Measurements from ENCODE around the gene SCNN1G. TPM values are rescaled to one million over a fixed set of nuclear protein-coding genes. Genes with fewer than 3 reads are reported as not detected.

The SCNN1G gene
- total and polyA plus RNA-seq, 2 of the 4 experiments (the other 2 are of a cell fraction): not detected

GRCh38 chr16:23209606-23210005 lies 27.1 kb downstream of the SCNN1G start:
- Histone ChIP-seq H3K27ac (ENCODE audit: insufficient read depth, low read length) (no peak overlapping the region), H2AFZ (replicated peaks; ENCODE audit: low read length, poor library complexity) (no peak overlapping the region), H2AK9ac (replicated peaks; ENCODE audit: low read depth, low read length, poor library complexity) (no peak overlapping the region), H4K20me1 (ENCODE audit: insufficient read depth, low read length) (no peaks in the 10 kb centered on the region), H3K36me3 (ENCODE audit: control insufficient read depth, insufficient read depth, low read length) (no peaks in the 10 kb centered on the region), H3K18ac (ENCODE audit: low read depth, low read length) (no peak overlapping the region), H2AK5ac (ENCODE audit: low read depth, low read length) (no peak overlapping the region), H3K9me3 (ENCODE audit: control insufficient read depth, insufficient read depth, low read length) (no peaks in the 10 kb centered on the region), H2BK20ac (ENCODE audit: low read depth, low read length) (no peak overlapping the region), H3K4me1 (ENCODE audit: control insufficient read depth, insufficient read depth, low read length) (no peaks in the 10 kb centered on the region), H3K27me3 (ENCODE audit: control insufficient read depth, insufficient read depth, low read length) (no peaks in the 10 kb centered on the region), H3K79me1 (ENCODE audit: low read depth in 1 of 2, low read length in 2 of 2) (no peaks in the 10 kb centered on the region), H4K91ac (ENCODE audit: insufficient read depth, low read depth, low read length) (no peak overlapping the region), H3K4ac (ENCODE audit: low read depth, low read length) (no peak overlapping the region), H3K4me3 (ENCODE audit: insufficient read depth, low read depth, low read length) (no peak overlapping the region), H2BK120ac (ENCODE audit: low read depth, low read length) (no peak overlapping the region), H4K5ac (ENCODE audit: low read depth, low read length) (no peak overlapping the region), H3K14ac (replicated peaks; ENCODE audit: low read depth, low read length) (no peak overlapping the region), H3K23ac (ENCODE audit: low read depth, low read length) (no peak overlapping the region), H4K8ac (ENCODE audit: low read depth in 2 of 2, low read length in 2 of 2) (no peak overlapping the region), H3K56ac (ENCODE audit: extremely low read depth, insufficient read depth, low read length) (no peak overlapping the region), H3K4me2 (ENCODE audit: low read depth, low read length) (no peak overlapping the region), H2BK15ac (ENCODE audit: low read depth, low read length) (no peak overlapping the region), H3K9ac (ENCODE audit: low read depth, low read length) (no peak overlapping the region), H2BK5ac (ENCODE audit: low read depth, low read length, poor library complexity, severe bottlenecking) (no peak overlapping the region), H3K9me1 (ENCODE audit: insufficient read depth, low read length) (no peaks in the 10 kb centered on the region)
- BruUV-seq (replicated peaks): no TSS peak
- dilution Hi-C loops (cut with HindIII; ENCODE audit: low sequenced_read_pairs, unreplicated experiment) (no loop called here), in situ Hi-C loops (cut with MboI; ENCODE audit: low sequenced_read_pairs) (no loop called here), intact Hi-C loops (cut with micrococcal nuclease) (no loop called here)
- DNase-seq (no peak), ATAC-seq (ENCODE audit: low read depth) (no peak)
- ChIA-PET CTCF (no interaction called here), POLR2A (ENCODE audit: unreplicated experiment) (no interaction called here)
- TF ChIP-seq FOS (IDR thresholded peaks at IDR 0.05; ENCODE audit: low read depth, low read length) (no peak), POLR2A (IDR thresholded peaks at IDR 0.05; ENCODE audit: low read depth, low read length) (no peak)
- 98% methylated on average over 5 of the region's 9 CpGs; no CpG with 5 or more reads in 1 of the 2 experiments for WGBS, 2 experiments (ENCODE audit: extremely low coverage in 2 of 2, insufficient read length in 1 of 2)

Data from IMR-90 (cell line).